HG03066 (cell line): ENCODE data around the gene SEPTIN2.
"Not testable (repeated sequence)": the region's sequence is repeated elsewhere in the genome, so short reads cannot be mapped to it uniquely, and the experiment has no call there.

Experiments used
- ATAC-seq: cut with Tn5 transposase; IDR thresholded peaks from one replicate; pipeline ENCODE4 v1.9.1; 2021; ENCODE audit warnings: low read depth; ENCODE audit not compliant: unreplicated experiment

SEPTIN2 gene

GRCh38 chr2:241312082-241312481, 3.6 kb upstream of the SEPTIN2 start:
- ATAC-seq, result no peak

GRCh38 chr2:241313543-241314095, 2.1 kb upstream of the SEPTIN2 start:
- ATAC-seq, result no peak

- no peak for ATAC-seq
Observed at GRCh38 chr2:241314226-241315092, 1.3 kb upstream of the SEPTIN2 start.

GRCh38 chr2:241315093-241315878, 439 bp upstream of the SEPTIN2 start, which contains the start of gene HDLBP:
Gene HDLBP (minus strand): TSS chr2:241315672. CDS start chr2:241266869, 48,803 bp downstream.
- ATAC-seq, result peak; percentile 72

GRCh38 chr2:241316825-241317224, 1.1 kb downstream of the SEPTIN2 start:
- no peak for ATAC-seq

- ATAC-seq, result no peak
Observed at GRCh38 chr2:241317391-241317790, 1.7 kb downstream of the SEPTIN2 start.

GRCh38 chr2:241318830-241319229, 3.1 kb downstream of the SEPTIN2 start:
- ATAC-seq, result not testable (repeated sequence)

GRCh38 chr2:241320394-241320793, 4.7 kb downstream of the SEPTIN2 start:
- no peak for ATAC-seq

- no peak for ATAC-seq
Observed at GRCh38 chr2:241321033-241321432, 5.3 kb downstream of the SEPTIN2 start.

GRCh38 chr2:241321886-241322285, 6.2 kb downstream of the SEPTIN2 start:
- ATAC-seq, result no peak

GRCh38 chr2:241323778-241324177, 8.1 kb downstream of the SEPTIN2 start:
- ATAC-seq, result no peak

GRCh38 chr2:241324775-241325174, 9.1 kb downstream of the SEPTIN2 start:
- ATAC-seq, result no peak

- no peak for ATAC-seq
Observed at GRCh38 chr2:241325257-241325656, 9.5 kb downstream of the SEPTIN2 start.

- no peak for ATAC-seq
Observed at GRCh38 chr2:241329669-241330615, 14.2 kb downstream of the SEPTIN2 start.

- no peak for ATAC-seq
Observed at GRCh38 chr2:241330616-241330981, 14.9 kb downstream of the SEPTIN2 start.

GRCh38 chr2:241334813-241335212, 19.1 kb downstream of the SEPTIN2 start:
- ATAC-seq, result no peak

GRCh38 chr2:241339839-241340630, 24.3 kb downstream of the SEPTIN2 start:
- no peak for ATAC-seq

- no peak for ATAC-seq
Observed at GRCh38 chr2:241340631-241341163, 25.0 kb downstream of the SEPTIN2 start.
